HL-60 (cell line): Measurements from ENCODE around the gene SRSF3.
"Not testable (repeated sequence)": the region's sequence is repeated elsewhere in the genome, so short reads cannot be mapped to it uniquely, and the experiment has no call there.

Experiments used
- DNase-seq, 2 experiments: peaks; one replicate each; pipeline ENCODE4 v3.0.0-alpha.2; 2010 to 2020; ENCODE audit warnings: low read depth in 1 of 2, low spot score in 1 of 2
- H3K27ac ChIP-seq: fragments of 250-450 bp; sonication (Bioruptor Pico); replicated peaks from 2 replicates; pipeline ENCODE4 v1.5.1; 2020; ENCODE audit warnings: mild to moderate bottlenecking, moderate library complexity
- H3K27me3 ChIP-seq: fragments of 250-450 bp; sonication (Bioruptor Pico); 2 replicates; pipeline ENCODE4 v1.5.1; 2021; ENCODE audit warnings: mild to moderate bottlenecking, moderate library complexity; ENCODE audit not compliant: insufficient read depth, poor library complexity, severe bottlenecking
- H3K4me3 ChIP-seq: replicated peaks from 2 replicates; pipeline ENCODE4 v1.5.1; 2011; ENCODE audit warnings: mild to moderate bottlenecking, control low read depth, low read length; ENCODE audit not compliant: insufficient read depth
- GABPA ChIP-seq: IDR thresholded peaks from 2 replicates; pipeline ENCODE4 v1.6.1; 2012; ENCODE audit warnings: low read depth
- POLR2AphosphoS5 ChIP-seq: IDR thresholded peaks from 2 replicates; pipeline ENCODE4 v1.6.1; 2012; ENCODE audit warnings: low read depth
- SPI1 ChIP-seq: IDR thresholded peaks from 2 replicates; pipeline ENCODE4 v1.6.1; 2012; ENCODE audit warnings: low read depth, mild to moderate bottlenecking, borderline replicate concordance
- TF ChIP-seq, protein P1 (sequence below): IDR thresholded peaks from 2 replicates; pipeline ENCODE4 v1.6.1; 2012; ENCODE audit warnings: low read depth; ENCODE audit not compliant: insufficient replicate concordance
- TF ChIP-seq, protein P2 (sequence below): IDR thresholded peaks from one replicate; pipeline ENCODE4 v1.5.1; 2011; ENCODE audit warnings: low read length, control low read depth, inconsistent platforms; ENCODE audit not compliant: insufficient read depth

Gene SRSF3

DNA sequence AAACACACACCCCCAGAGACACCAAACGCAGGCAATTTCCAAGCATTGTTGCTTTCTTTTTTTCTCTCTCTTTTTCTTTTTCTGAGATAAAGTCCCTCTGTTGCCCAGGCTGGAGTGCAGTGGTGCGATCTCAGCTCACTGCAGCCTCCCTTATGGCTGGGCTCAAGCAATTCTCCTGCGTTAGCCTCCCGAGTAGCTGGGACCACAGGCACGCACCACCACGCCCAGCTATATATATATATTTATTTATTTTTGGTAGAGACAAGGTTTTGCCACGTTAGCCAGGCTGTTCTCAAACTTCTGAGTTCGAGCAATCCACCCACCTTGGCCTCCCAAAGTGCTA lies 14.0 kb upstream of the SRSF3 start:
- no peak overlapping the region for H3K4me3 ChIP-seq
- TF ChIP-seq GABPA = no peak
- TF ChIP-seq POLR2AphosphoS5 = no peak
- TF ChIP-seq, protein P1, sequence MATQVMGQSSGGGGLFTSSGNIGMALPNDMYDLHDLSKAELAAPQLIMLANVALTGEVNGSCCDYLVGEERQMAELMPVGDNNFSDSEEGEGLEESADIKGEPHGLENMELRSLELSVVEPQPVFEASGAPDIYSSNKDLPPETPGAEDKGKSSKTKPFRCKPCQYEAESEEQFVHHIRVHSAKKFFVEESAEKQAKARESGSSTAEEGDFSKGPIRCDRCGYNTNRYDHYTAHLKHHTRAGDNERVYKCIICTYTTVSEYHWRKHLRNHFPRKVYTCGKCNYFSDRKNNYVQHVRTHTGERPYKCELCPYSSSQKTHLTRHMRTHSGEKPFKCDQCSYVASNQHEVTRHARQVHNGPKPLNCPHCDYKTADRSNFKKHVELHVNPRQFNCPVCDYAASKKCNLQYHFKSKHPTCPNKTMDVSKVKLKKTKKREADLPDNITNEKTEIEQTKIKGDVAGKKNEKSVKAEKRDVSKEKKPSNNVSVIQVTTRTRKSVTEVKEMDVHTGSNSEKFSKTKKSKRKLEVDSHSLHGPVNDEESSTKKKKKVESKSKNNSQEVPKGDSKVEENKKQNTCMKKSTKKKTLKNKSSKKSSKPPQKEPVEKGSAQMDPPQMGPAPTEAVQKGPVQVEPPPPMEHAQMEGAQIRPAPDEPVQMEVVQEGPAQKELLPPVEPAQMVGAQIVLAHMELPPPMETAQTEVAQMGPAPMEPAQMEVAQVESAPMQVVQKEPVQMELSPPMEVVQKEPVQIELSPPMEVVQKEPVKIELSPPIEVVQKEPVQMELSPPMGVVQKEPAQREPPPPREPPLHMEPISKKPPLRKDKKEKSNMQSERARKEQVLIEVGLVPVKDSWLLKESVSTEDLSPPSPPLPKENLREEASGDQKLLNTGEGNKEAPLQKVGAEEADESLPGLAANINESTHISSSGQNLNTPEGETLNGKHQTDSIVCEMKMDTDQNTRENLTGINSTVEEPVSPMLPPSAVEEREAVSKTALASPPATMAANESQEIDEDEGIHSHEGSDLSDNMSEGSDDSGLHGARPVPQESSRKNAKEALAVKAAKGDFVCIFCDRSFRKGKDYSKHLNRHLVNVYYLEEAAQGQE = no peak
- TF ChIP-seq, protein P2, sequence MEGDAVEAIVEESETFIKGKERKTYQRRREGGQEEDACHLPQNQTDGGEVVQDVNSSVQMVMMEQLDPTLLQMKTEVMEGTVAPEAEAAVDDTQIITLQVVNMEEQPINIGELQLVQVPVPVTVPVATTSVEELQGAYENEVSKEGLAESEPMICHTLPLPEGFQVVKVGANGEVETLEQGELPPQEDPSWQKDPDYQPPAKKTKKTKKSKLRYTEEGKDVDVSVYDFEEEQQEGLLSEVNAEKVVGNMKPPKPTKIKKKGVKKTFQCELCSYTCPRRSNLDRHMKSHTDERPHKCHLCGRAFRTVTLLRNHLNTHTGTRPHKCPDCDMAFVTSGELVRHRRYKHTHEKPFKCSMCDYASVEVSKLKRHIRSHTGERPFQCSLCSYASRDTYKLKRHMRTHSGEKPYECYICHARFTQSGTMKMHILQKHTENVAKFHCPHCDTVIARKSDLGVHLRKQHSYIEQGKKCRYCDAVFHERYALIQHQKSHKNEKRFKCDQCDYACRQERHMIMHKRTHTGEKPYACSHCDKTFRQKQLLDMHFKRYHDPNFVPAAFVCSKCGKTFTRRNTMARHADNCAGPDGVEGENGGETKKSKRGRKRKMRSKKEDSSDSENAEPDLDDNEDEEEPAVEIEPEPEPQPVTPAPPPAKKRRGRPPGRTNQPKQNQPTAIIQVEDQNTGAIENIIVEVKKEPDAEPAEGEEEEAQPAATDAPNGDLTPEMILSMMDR = no peak
- no peak for TF ChIP-seq SPI1
- no peaks in the 10 kb centered on the region for H3K27me3 ChIP-seq
- peak overlapping the region; percentile 43 for H3K27ac ChIP-seq
- no peak for DNase-seq

DNA sequence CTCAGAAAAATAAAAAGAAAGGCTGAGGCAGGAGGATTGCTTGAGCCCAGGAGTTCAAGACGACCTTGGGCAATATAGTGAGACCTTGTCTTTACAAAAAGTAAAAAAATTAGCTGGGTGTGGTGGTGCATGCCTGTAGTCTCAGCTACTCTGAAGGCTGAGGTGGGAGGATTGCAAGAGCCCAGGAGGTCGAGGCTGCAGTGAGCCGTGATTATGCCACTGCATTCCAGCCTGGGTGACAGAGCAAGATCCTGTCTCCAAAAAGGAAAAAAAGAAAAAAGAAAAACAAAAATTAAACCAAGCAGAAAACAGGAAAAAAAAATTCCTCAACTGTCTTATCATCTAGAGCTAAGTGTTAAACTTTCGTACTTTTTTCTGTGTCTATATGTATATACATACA lies 12.4 kb upstream of the SRSF3 start:
- no peak for TF ChIP-seq POLR2AphosphoS5
- TF ChIP-seq, protein P1 = no peak
- TF ChIP-seq SPI1 = no peak
- Histone ChIP-seq H3K27me3 (no peaks in the 10 kb centered on the region), H3K27ac (no peak overlapping the region)

DNA sequence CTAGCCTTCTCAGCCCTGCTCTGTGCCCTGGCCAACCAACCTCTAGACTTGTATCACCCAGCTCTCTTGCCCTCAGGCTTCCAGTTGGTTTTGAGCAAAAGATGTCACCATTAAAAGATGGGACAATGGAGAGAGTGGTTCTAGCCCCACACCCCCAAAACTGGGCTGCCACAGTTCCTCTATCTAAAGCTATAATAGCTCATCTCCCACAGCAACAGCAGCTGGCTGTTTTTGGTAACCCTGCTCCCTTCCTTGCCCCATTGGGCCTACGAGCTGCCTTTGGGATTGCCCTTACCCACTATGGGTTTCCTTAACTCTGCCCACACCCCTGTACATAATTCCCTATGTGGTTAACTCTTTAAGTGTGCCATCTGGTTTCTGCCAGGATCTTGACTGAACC lies 7.6 kb upstream of the SRSF3 start:
- no peak overlapping the region for H3K27ac ChIP-seq
- DNase-seq = no peak
- TF ChIP-seq, protein P1 = no peak
- TF ChIP-seq SPI1 = no peak
- no peaks in the 10 kb centered on the region for H3K27me3 ChIP-seq
- no peak overlapping the region for H3K4me3 ChIP-seq

More for the DNA sequence above, 12.4 kb upstream of the SRSF3 start:
- no peak overlapping the region for H3K4me3 ChIP-seq
- DNase-seq = no peak

DNA sequence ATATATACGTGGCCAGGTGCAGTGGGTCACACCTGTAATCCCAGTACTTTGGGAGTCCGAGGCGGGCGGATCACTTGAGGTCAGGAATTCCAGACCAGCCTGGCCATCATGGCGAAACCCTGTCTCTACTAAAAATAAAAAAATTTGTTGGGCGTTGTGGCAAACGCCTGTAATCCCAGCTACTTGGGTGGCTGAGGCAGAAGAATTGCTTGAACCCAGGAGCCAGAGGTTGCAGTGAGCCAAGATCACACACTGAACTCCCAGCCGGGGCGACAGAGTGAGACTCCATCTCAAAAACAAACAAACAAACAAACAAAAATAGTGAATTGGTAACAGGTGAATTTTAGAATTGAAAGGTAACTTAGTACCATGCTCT lies 5.1 kb upstream of the SRSF3 start:
- not testable (repeated sequence) for H3K27me3 ChIP-seq

DNA sequence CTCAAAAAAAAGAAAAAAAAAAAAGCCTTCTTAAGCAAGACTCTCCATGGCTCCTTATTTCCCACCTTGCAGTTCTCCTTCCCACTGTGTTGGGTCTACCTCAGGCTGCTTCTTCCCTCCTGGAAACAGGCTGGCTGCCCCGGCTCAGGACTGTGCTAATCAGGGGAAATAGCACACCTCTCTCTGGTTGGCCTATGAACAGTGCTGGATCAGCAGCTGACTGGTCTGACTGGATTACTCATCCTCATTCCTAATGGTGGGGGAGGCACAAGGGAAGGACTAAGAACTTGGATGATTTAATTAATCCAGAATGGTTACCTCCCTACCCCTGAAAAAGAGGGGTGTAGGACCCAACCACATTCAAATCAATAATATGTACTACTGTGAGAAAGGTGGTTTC lies 3.9 kb upstream of the SRSF3 start:
- no peak for DNase-seq
- Histone ChIP-seq H3K4me3 (no peak overlapping the region), H3K27ac (no peak overlapping the region), H3K27me3 (no peaks in the 10 kb centered on the region)
- TF ChIP-seq, protein P1 = no peak
- no peak for TF ChIP-seq GABPA
- TF ChIP-seq POLR2AphosphoS5 = no peak
- no peak for TF ChIP-seq SPI1
- TF ChIP-seq, protein P2 = no peak

More for the DNA sequence above, 5.1 kb upstream of the SRSF3 start:
- H3K27ac ChIP-seq, H3K4me3 ChIP-seq, DNase-seq: not testable (repeated sequence)
